ENCODE data around the gene ABCC1. TPM values are rescaled to one million over a fixed set of nuclear protein-coding genes. Genes with fewer than 3 reads are reported as not detected.

Gene ABCC1
- total RNA-seq, 1 experiment from 2014 or later = 56.4 TPM

DNA sequence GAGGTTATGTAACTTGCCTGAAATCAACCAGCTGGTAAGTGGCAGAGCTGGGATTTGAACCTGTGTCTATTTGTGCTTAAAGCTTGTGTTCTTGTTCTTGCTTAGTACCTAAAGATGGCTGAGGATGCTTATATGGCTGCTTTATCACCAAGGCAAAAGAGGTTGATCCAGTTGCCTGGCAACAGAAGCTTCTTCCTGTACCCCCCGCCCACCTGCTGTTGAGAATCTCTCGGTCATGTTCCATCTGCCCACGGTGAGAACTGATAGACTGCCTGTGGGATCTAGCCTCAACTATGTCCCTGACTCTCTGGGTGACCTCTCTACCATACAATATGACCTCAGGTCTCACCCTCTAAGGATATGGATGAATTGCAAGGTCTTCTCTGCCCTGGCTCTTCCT is 213.2 kb downstream of the ABCC1 start:
- Histone ChIP-seq H3K56ac (ENCODE audit: insufficient read length, low read depth, low read length) (no peak overlapping the region), H3K79me1 (ENCODE audit: insufficient read depth, low read depth, low read length, poor library complexity, severe bottlenecking) (no peaks in the 10 kb centered on the region), H2BK15ac (ENCODE audit: low read depth, low read length) (no peak overlapping the region), H4K20me1 (ENCODE audit: control insufficient read depth, insufficient read depth, insufficient read length) (no peaks in the 10 kb centered on the region), H2AK5ac (ENCODE audit: insufficient read length, low read length) (no peak overlapping the region), H3K79me2 (ENCODE audit: insufficient read depth, low read length) (no peaks in the 10 kb centered on the region), H2BK20ac (ENCODE audit: low read depth, low read length, poor library complexity, severe bottlenecking) (no peak overlapping the region), H3T11ph (ENCODE audit: low read length) (no peak overlapping the region), H3K4me1 (ENCODE audit: insufficient read depth, low read length) (no peaks in the 10 kb centered on the region), H2BK5ac (ENCODE audit: insufficient read length, low read length) (no peak overlapping the region), H3K9ac (ENCODE audit: extremely low read depth, insufficient read length, low read length) (no peak overlapping the region), H3K4ac (ENCODE audit: low read depth, low read length) (no peak overlapping the region), H4K91ac (ENCODE audit: insufficient read length, low read depth, low read length) (no peak overlapping the region), H2AFZ (ENCODE audit: low read length) (no peak overlapping the region), H2BK120ac (ENCODE audit: low read depth, low read length, poor library complexity, severe bottlenecking) (no peak overlapping the region), H2BK12ac (ENCODE audit: insufficient read length, low read depth, low read length) (no peak overlapping the region), H4K8ac (replicated peaks; ENCODE audit: insufficient read length, low read depth, low read length) (no peak overlapping the region), H3K27ac (ENCODE audit: insufficient read length, low read depth, low read length) (no peak overlapping the region), H3K18ac (ENCODE audit: insufficient read length, low read depth, low read length) (no peak overlapping the region), H3K9me3 (ENCODE audit: control insufficient read depth, low read depth, low read length) (peaks cover 17% of the 10 kb centered on the region), H3K27me3 (ENCODE audit: insufficient read depth, low read length) (no peaks in the 10 kb centered on the region), H3K4me2 (ENCODE audit: insufficient read depth, insufficient read length, low read length) (no peak overlapping the region), H3K14ac (ENCODE audit: insufficient read depth, low read length) (no peak overlapping the region), H4K5ac (ENCODE audit: insufficient read length, low read depth, low read length) (no peak overlapping the region), H3K23me2 (ENCODE audit: insufficient read length, low read depth, low read length, poor library complexity, severe bottlenecking) (no peaks in the 10 kb centered on the region), H3K23ac (ENCODE audit: insufficient read length, low read depth, low read length) (no peak overlapping the region)
- Mint-ChIP-seq H3K27me3 (ENCODE audit: low read depth) (peaks cover 6% of the 10 kb centered on the region), H3K9me3 (peaks cover 25 to 30% of the 10 kb centered on the region in 2 experiments), H3K36me3 (ENCODE audit: insufficient read depth in 1 of 3, low read depth in 3 of 3) (peaks cover 3 to 10% (median 4%) of the 10 kb centered on the region in 3 experiments), H3K4me1 (no peaks in the 10 kb centered on the region), H3K27ac (no peak overlapping the region; a peak in 1 of 7 replicates), H3K4me3 (no peak overlapping the region)
- TF ChIP-seq, protein P1, sequence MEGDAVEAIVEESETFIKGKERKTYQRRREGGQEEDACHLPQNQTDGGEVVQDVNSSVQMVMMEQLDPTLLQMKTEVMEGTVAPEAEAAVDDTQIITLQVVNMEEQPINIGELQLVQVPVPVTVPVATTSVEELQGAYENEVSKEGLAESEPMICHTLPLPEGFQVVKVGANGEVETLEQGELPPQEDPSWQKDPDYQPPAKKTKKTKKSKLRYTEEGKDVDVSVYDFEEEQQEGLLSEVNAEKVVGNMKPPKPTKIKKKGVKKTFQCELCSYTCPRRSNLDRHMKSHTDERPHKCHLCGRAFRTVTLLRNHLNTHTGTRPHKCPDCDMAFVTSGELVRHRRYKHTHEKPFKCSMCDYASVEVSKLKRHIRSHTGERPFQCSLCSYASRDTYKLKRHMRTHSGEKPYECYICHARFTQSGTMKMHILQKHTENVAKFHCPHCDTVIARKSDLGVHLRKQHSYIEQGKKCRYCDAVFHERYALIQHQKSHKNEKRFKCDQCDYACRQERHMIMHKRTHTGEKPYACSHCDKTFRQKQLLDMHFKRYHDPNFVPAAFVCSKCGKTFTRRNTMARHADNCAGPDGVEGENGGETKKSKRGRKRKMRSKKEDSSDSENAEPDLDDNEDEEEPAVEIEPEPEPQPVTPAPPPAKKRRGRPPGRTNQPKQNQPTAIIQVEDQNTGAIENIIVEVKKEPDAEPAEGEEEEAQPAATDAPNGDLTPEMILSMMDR (conservative IDR thresholded peaks at IDR 0.05) = no peak
- no peak for DNase-seq
- no CpG with 5 or more reads among the region's 3 CpGs for WGBS (ENCODE audit: extremely low coverage, insufficient read length, low lambda C conversion rate)
